Upper lobe of left lung (tissue), 6 donors: ENCODE measurements around the gene KRTAP5-2. TPM values are rescaled to one million over a fixed set of nuclear protein-coding genes. Genes with fewer than 3 reads are reported as not detected.

ENCODE experiments used
- ATAC-seq, 2 donors: fragments of 200-7000 bp; cut with Tn5 transposase; one replicate each; pipeline ENCODE4 v1.9.1; 2022; ENCODE audit warnings: mild to moderate bottlenecking in 2 of 2, moderate library complexity in 2 of 2; ENCODE audit not compliant: low FRiP score in 2 of 2
- DNase-seq, 2 donors: peaks; one replicate each; pipeline ENCODE4 v3.0.0-alpha.2; 2019 to 2020
- H3K27ac ChIP-seq, 4 donors: fragments of 200-600 bp; sonication (generic); one replicate each; pipeline ENCODE4 v1.5.1; 2016 to 2019
- H3K27me3 ChIP-seq, 4 donors: fragments of 200-600 bp; sonication (generic); one replicate each; pipeline ENCODE4 v1.5.1; 2017 to 2019
- H3K36me3 ChIP-seq, 4 donors: fragments of 200-600 bp; sonication (generic); one replicate each; pipeline ENCODE4 v1.5.1; 2016 to 2019
- H3K4me1 ChIP-seq, 4 donors: fragments of 200-600 bp; sonication (generic); one replicate each; pipeline ENCODE4 v1.5.1; 2018 to 2019
- H3K4me3 ChIP-seq, 4 donors: fragments of 200-600 bp; sonication (generic); one replicate each; pipeline ENCODE4 v1.5.1; 2017 to 2019; ENCODE audit warnings: mild to moderate bottlenecking in 2 of 4, moderate library complexity in 1 of 4
- H3K9me3 ChIP-seq, 4 donors: fragments of 200-600 bp; sonication (generic); one replicate each; pipeline ENCODE4 v1.5.1; 2018 to 2019
- CTCF ChIP-seq, 6 experiments: fragments of 450-650 bp in 4 of 6; fragments of 200-600 bp in 2 of 6; sonication (generic) in 2 of 6; IDR thresholded peaks; one replicate each; pipeline ENCODE4 v1.5.1; 2016 to 2019; ENCODE audit warnings: antibody characterized with exemption in 6 of 6
- EP300 ChIP-seq, 4 donors: sonication (generic); formaldehyde crosslinking; IDR thresholded peaks; one replicate each; pipeline ENCODE4 v1.5.1; 2017; ENCODE audit warnings: antibody characterized with exemption in 4 of 4, control low read depth in 2 of 4
- POLR2A ChIP-seq, 4 donors: fragments of 450-650 bp; IDR thresholded peaks; one replicate each; pipeline ENCODE4 v1.5.1; 2016 to 2017; ENCODE audit warnings: antibody characterized with exemption in 4 of 4, mild to moderate bottlenecking in 2 of 4
- POLR2AphosphoS5 ChIP-seq, 2 donors: sonication (generic); formaldehyde crosslinking; IDR thresholded peaks; one replicate each; pipeline ENCODE4 v1.5.1; 2017; ENCODE audit warnings: antibody characterized with exemption in 2 of 2
- WGBS, 2 donors: methylation state at CpG; one replicate each; pipeline ENCODE4 v1.1.5; 2017 to 2018; 5-methylcytosine and 5-hydroxymethylcytosine counted together
- total RNA-seq, 6 donors: library from RNA; depleted of rRNA in 4 of 6; stranded (reverse); fragments of >200 nt in 4 of 6; gene quantifications; one replicate each; pipeline versions ENCODE4 v1.1.0 to v1.2.1, GENCODE V29; 2016 to 2021
- donor health status: DM: no; HTN: no; CAD: no; lungs with moderate emphysema.
- donor health status: DM: no; HTN: yes; CAD: no; lungs with severe emphysema.

The KRTAP5-2 gene
- total RNA-seq, 6 donors from 2014 or later = not detected

- H3K9me3 ChIP-seq = peaks cover 0 to 8% (median 6%) of the 10 kb centered on the region in 4 donors
- 17 to 18% methylated on average over 7 of the region's 7 CpGs for WGBS, 2 donors
- H3K4me3 ChIP-seq = peak overlapping the region in 2 of 4 donors; percentile 58 to 59
- H3K27me3 ChIP-seq = peaks cover 0 to 20% (median 6%) of the 10 kb centered on the region in 4 donors
- TF ChIP-seq EP300 (IDR thresholded peaks at IDR 0.05) (no peak), POLR2AphosphoS5 (IDR thresholded peaks at IDR 0.05) (no peak), CTCF (IDR thresholded peaks at IDR 0.05) (no peak), POLR2A (IDR thresholded peaks at IDR 0.05) (no peak)
- ATAC-seq (no peak), DNase-seq (no peak)
- H3K36me3 ChIP-seq = no peaks in the 10 kb centered on the region
- H3K4me1 ChIP-seq = peaks cover 30 to 42% (median 34%) of the 10 kb centered on the region in 4 donors
- no peak overlapping the region for H3K27ac ChIP-seq
Observed at GRCh38 chr11:1574933-1575242, 23.2 kb downstream of the KRTAP5-2 start.

- H3K4me3 ChIP-seq = peak overlapping the region in 3 of 4 donors; percentile 58 to 61 (median 59)
- H3K9me3 ChIP-seq = peaks cover 0 to 8% (median 6%) of the 10 kb centered on the region in 4 donors
- H3K27me3 ChIP-seq = peaks cover 0 to 20% (median 6%) of the 10 kb centered on the region in 4 donors
- no peaks in the 10 kb centered on the region for H3K36me3 ChIP-seq
- ATAC-seq = peak; percentile 39 to 79
- TF ChIP-seq POLR2AphosphoS5 (IDR thresholded peaks at IDR 0.05) (no peak), CTCF (IDR thresholded peaks at IDR 0.05) (peak; percentile 93 to 97 (median 96)), EP300 (IDR thresholded peaks at IDR 0.05) (no peak), POLR2A (IDR thresholded peaks at IDR 0.05) (no peak)
- H3K4me1 ChIP-seq = peaks cover 30 to 47% (median 36%) of the 10 kb centered on the region in 4 donors
- DNase-seq = peak in 1 of 2 donors; percentile 95
- H3K27ac ChIP-seq = peak overlapping the region; percentile 75 to 90 (median 82)
- WGBS, 2 donors = 0% methylated on average over 6 to 32 of the region's 64 CpGs
Observed at GRCh38 chr11:1574238-1574932, 23.7 kb downstream of the KRTAP5-2 start.

- H3K9me3 ChIP-seq = peaks cover 0 to 8% (median 6%) of the 10 kb centered on the region in 4 donors
- no peaks in the 10 kb centered on the region for H3K36me3 ChIP-seq
- WGBS, 2 donors = 4 to 11% methylated on average over 5 to 7 of the region's 7 CpGs
- H3K27ac ChIP-seq = peak overlapping the region; percentile 75 to 90 (median 82)
- DNase-seq = peak; percentile 79 to 87
- H3K27me3 ChIP-seq = peaks cover 0 to 20% (median 6%) of the 10 kb centered on the region in 4 donors
- peak; percentile 29 to 85 for ATAC-seq
- peak in 1 of 2 donors; percentile 35 for TF ChIP-seq POLR2AphosphoS5 (IDR thresholded peaks at IDR 0.05)
- TF ChIP-seq POLR2A (IDR thresholded peaks at IDR 0.05) = peak in 1 of 4 donors; percentile 55
- no peak for TF ChIP-seq CTCF (IDR thresholded peaks at IDR 0.05)
- TF ChIP-seq EP300 (IDR thresholded peaks at IDR 0.05) = no peak
- peak overlapping the region in 3 of 4 donors; percentile 58 to 61 (median 59) for H3K4me3 ChIP-seq
- peaks cover 30 to 52% (median 36%) of the 10 kb centered on the region in 4 donors for H3K4me1 ChIP-seq
Observed at GRCh38 chr11:1573903-1574237, 24.2 kb downstream of the KRTAP5-2 start.

- Histone ChIP-seq H3K9me3 (peaks cover 0 to 2% (median 2%) of the 10 kb centered on the region in 4 donors), H3K27me3 (peaks cover 0 to 20% (median 6%) of the 10 kb centered on the region in 4 donors), H3K27ac (peak overlapping the region; percentile 75 to 90 (median 82)), H3K36me3 (no peaks in the 10 kb centered on the region), H3K4me1 (peaks cover 30 to 57% (median 36%) of the 10 kb centered on the region in 4 donors), H3K4me3 (peak overlapping the region; percentile 58 to 72 (median 60))
- WGBS, 2 donors = 1 to 7% methylated on average over 18 to 29 of the region's 37 CpGs
- DNase-seq (peak in 1 of 2 donors; percentile 81), ATAC-seq (peak in 1 of 2 donors; percentile 51)
- peak in 1 of 6 experiments; percentile 13 for TF ChIP-seq CTCF (IDR thresholded peaks at IDR 0.05)
- no peak for TF ChIP-seq POLR2AphosphoS5 (IDR thresholded peaks at IDR 0.05)
- TF ChIP-seq POLR2A (IDR thresholded peaks at IDR 0.05) = no peak
Observed at GRCh38 chr11:1573077-1573902, 24.8 kb downstream of the KRTAP5-2 start.
